Peyer's patch (tissue), 4 donors: ENCODE measurements around the gene CYP4F3. TPM values are rescaled to one million over a fixed set of nuclear protein-coding genes. Genes with fewer than 3 reads are reported as not detected.

Experiments
- DNase-seq, 3 donors: peaks; one replicate each; pipeline ENCODE4 v3.0.0-alpha.2; 2017 to 2019
- H3K27ac ChIP-seq, 4 donors: fragments of 200-600 bp; sonication (generic); one replicate each; pipeline ENCODE4 v1.5.1; 2016 to 2019
- H3K27me3 ChIP-seq, 2 donors: fragments of 200-600 bp; sonication (generic); one replicate each; pipeline ENCODE4 v1.5.1; 2019
- H3K36me3 ChIP-seq, 3 donors: fragments of 200-600 bp; sonication (generic); one replicate each; pipeline ENCODE4 v1.5.1; 2016 to 2019
- H3K4me1 ChIP-seq, 4 donors: fragments of 200-600 bp; sonication (generic); one replicate each; pipeline ENCODE4 v1.5.1; 2016 to 2019
- H3K4me3 ChIP-seq, 4 donors: fragments of 200-600 bp; sonication (generic); 1 replicate in 3 of 4; 2 replicates in 1 of 4; pipeline ENCODE4 v1.5.1; 2016 to 2019; ENCODE audit warnings: mild to moderate bottlenecking in 1 of 4
- H3K9me3 ChIP-seq, 4 donors: fragments of 200-600 bp; sonication (generic); one replicate each; pipeline ENCODE4 v1.5.1; 2016 to 2019; ENCODE audit warnings: mild to moderate bottlenecking in 1 of 4
- POLR2A ChIP-seq, 2 donors: fragments of 450-650 bp; IDR thresholded peaks; one replicate each; pipeline ENCODE4 v1.5.1; 2017; ENCODE audit warnings: antibody characterized with exemption in 2 of 2, mild to moderate bottlenecking in 2 of 2, moderate library complexity in 2 of 2
- total RNA-seq, 4 donors: library from RNA; depleted of rRNA; stranded (reverse); fragments of >200 nt; gene quantifications; one replicate each; pipeline ENCODE4 v1.1.0, GENCODE V29; 2016
- TF ChIP-seq, protein P1 (sequence below), 6 experiments: fragments of 450-650 bp in 4 of 6; fragments of 200-600 bp in 2 of 6; sonication (generic) in 1 of 6; IDR thresholded peaks; one replicate each; pipeline ENCODE4 v1.5.1; 2017 to 2019; ENCODE audit warnings: antibody characterized with exemption in 6 of 6, mild to moderate bottlenecking in 3 of 6, moderate library complexity in 1 of 6

Gene CYP4F3
- total RNA-seq, 4 donors from 2014 or later, result 23.9 to 164 (median 73.9) TPM

GRCh38 chr19:15628236-15629002 is 12.3 kb upstream of the CYP4F3 start:
- H3K4me3 ChIP-seq, result no peak overlapping the region
- no peak for TF ChIP-seq POLR2A (IDR thresholded peaks at IDR 0.05)
- TF ChIP-seq, protein P1, sequence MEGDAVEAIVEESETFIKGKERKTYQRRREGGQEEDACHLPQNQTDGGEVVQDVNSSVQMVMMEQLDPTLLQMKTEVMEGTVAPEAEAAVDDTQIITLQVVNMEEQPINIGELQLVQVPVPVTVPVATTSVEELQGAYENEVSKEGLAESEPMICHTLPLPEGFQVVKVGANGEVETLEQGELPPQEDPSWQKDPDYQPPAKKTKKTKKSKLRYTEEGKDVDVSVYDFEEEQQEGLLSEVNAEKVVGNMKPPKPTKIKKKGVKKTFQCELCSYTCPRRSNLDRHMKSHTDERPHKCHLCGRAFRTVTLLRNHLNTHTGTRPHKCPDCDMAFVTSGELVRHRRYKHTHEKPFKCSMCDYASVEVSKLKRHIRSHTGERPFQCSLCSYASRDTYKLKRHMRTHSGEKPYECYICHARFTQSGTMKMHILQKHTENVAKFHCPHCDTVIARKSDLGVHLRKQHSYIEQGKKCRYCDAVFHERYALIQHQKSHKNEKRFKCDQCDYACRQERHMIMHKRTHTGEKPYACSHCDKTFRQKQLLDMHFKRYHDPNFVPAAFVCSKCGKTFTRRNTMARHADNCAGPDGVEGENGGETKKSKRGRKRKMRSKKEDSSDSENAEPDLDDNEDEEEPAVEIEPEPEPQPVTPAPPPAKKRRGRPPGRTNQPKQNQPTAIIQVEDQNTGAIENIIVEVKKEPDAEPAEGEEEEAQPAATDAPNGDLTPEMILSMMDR (IDR thresholded peaks at IDR 0.05), result no peak
- no peak for DNase-seq
- H3K4me1 ChIP-seq, result no peaks in the 10 kb centered on the region
- no peak overlapping the region for H3K27ac ChIP-seq
- no peaks in the 10 kb centered on the region for H3K9me3 ChIP-seq
- H3K36me3 ChIP-seq, result no peaks in the 10 kb centered on the region
- no peaks in the 10 kb centered on the region for H3K27me3 ChIP-seq

GRCh38 chr19:15629003-15629880 is 11.5 kb upstream of the CYP4F3 start:
- Histone ChIP-seq H3K4me1 (no peaks in the 10 kb centered on the region), H3K27ac (no peak overlapping the region), H3K27me3 (no peaks in the 10 kb centered on the region), H3K9me3 (no peaks in the 10 kb centered on the region), H3K4me3 (no peak overlapping the region), H3K36me3 (no peaks in the 10 kb centered on the region)
- peak; percentile 82 to 94 (median 94) for DNase-seq
- TF ChIP-seq, protein P1 (IDR thresholded peaks at IDR 0.05), result peak; percentile 79 to 99 (median 98)
- no peak for TF ChIP-seq POLR2A (IDR thresholded peaks at IDR 0.05)

DNA sequence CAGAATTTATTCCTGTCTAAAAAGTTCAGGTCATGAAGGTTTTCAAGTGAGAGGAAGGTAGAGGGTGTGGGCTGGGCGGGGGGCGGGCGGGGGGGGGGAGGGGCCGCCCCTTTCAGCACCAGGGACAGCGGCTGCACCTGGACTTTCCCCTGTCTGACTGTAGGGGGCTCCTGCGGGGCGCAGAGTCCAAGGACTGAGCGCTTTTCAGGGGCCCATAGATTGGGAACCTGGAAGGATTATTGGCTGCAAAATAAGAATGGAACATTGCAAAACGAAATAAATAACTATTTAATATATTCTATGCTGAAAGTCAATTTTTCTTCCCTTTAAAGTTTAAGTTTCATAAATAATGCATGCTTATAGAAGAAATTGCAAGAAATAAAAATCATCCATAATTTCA is 8.9 kb upstream of the CYP4F3 start:
- no peaks in the 10 kb centered on the region for H3K27me3 ChIP-seq
- H3K9me3 ChIP-seq, result no peaks in the 10 kb centered on the region
- DNase-seq, result no peak
- no peaks in the 10 kb centered on the region for H3K36me3 ChIP-seq
- no peak overlapping the region for H3K27ac ChIP-seq
- TF ChIP-seq, protein P1 (IDR thresholded peaks at IDR 0.05), result peak in 4 of 6 experiments; percentile 23 to 31 (median 28)
- no peak for TF ChIP-seq POLR2A (IDR thresholded peaks at IDR 0.05)
- no peak overlapping the region for H3K4me3 ChIP-seq
- H3K4me1 ChIP-seq, result no peaks in the 10 kb centered on the region

DNA sequence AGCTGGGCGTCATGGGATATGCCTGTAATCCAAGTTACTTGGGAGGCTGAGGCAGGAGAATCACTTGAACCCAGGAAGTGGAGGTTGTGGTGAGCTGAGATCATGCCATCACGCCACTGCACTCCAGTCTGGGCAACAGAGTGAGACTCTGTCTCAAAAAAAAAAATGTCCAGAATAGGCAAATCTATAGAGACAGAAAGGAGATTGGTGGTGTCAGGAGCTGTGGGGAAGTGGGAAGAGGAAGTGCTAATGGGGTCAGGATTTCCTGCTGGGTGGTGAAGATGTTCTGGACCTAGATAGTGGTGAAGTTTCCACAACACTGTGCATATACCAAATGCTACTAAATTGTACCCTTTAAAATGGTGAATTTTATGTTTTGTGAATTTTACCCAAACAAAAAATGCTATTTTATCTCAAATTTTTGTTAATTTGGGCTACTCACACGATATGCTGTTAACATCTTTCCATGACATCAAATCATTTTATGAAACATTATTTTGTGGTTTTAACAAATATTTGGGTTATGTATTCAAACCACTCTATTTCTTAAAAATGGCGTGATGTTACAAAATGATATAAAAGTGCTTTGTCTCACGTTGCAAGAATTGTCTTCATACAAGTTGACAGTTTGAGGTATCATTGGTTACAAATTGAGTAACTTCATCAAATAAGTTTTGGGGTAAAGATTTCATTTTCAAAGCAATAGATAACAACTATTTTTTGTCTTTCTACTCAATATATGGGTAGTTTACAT is 7.4 kb upstream of the CYP4F3 start:
- Histone ChIP-seq H3K36me3 (no peaks in the 10 kb centered on the region), H3K9me3 (no peaks in the 10 kb centered on the region), H3K4me1 (no peaks in the 10 kb centered on the region), H3K4me3 (no peak overlapping the region), H3K27ac (no peak overlapping the region), H3K27me3 (no peaks in the 10 kb centered on the region)
- TF ChIP-seq, protein P1 (IDR thresholded peaks at IDR 0.05), result no peak
- TF ChIP-seq POLR2A (IDR thresholded peaks at IDR 0.05), result no peak
- DNase-seq, result no peak

DNA sequence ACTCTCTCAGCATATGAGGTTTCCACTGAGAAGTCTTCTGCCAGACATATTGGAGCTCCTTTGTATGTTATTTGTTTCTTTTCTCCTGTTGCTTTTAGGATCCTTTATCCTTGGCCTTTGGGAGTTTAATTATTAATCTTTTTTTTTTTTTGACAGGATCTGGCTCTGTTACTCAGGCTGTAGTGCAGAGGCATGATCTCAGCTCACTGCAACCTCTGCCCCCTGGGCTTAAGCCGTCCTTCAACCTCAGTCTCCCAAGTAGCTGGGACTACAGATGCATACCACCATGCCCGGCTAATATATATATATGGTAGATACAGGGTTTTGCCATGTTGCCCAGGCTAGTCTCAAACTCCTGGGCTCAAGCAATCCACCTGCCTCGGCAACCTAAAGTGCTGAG is 6.6 kb upstream of the CYP4F3 start:
- DNase-seq, result no peak
- Histone ChIP-seq H3K36me3 (no peaks in the 10 kb centered on the region), H3K9me3 (no peaks in the 10 kb centered on the region), H3K27me3 (no peaks in the 10 kb centered on the region), H3K4me1 (no peaks in the 10 kb centered on the region), H3K4me3 (no peak overlapping the region), H3K27ac (no peak overlapping the region)
- no peak for TF ChIP-seq POLR2A (IDR thresholded peaks at IDR 0.05)
- TF ChIP-seq, protein P1 (IDR thresholded peaks at IDR 0.05), result no peak
